K562 (cell line): Measurements from ENCODE around the gene PSD2. TPM values are rescaled to one million over a fixed set of nuclear protein-coding genes. Genes with fewer than 3 reads are reported as not detected.

Experiments used
- BMI1 ChIP-seq: fragments of 150-350 bp; IDR thresholded peaks from 2 replicates; pipeline ENCODE4 v1.6.1; 2014; ENCODE audit warnings: low read length
- CAMTA2 ChIP-seq: fragments of 250-450 bp; sonication (Bioruptor Pico); conservative IDR thresholded peaks from 2 replicates; pipeline ENCODE4 v1.5.1; 2022
- CREB1 ChIP-seq, 2 experiments: sonication (generic) in 1 of 2; formaldehyde crosslinking in 1 of 2; IDR thresholded peaks; 2 replicates each; pipeline versions ENCODE4 v1.6.1 to v1.8.0; 2012 to 2022; ENCODE audit warnings: inconsistent platforms in 1 of 2, mild to moderate bottlenecking in 1 of 2, missing genetic modification reagents in 1 of 2, moderate library complexity in 1 of 2
- DACH1 ChIP-seq: fragments of 450-650 bp; IDR thresholded peaks from 2 replicates; pipeline ENCODE4 v1.6.1; 2018; ENCODE audit not compliant: partially characterized antibody
- DPF2 ChIP-seq: fragments of 450-650 bp; IDR thresholded peaks from 2 replicates; pipeline ENCODE4 v1.6.1; 2016
- EHMT2 ChIP-seq: fragments of 450-650 bp; IDR thresholded peaks from 2 replicates; pipeline ENCODE4 v1.6.1; 2018; ENCODE audit warnings: antibody characterized with exemption
- HEY1 ChIP-seq: fragments of 250-450 bp; sonication (Bioruptor Pico); IDR thresholded peaks from 2 replicates; pipeline ENCODE4 v1.5.0; 2020; ENCODE audit warnings: mild to moderate bottlenecking, moderate library complexity, borderline replicate concordance
- ILF3 ChIP-seq: fragments of 450-650 bp; IDR thresholded peaks from 2 replicates; pipeline ENCODE4 v1.6.1; 2018; ENCODE audit warnings: antibody characterized with exemption, mild to moderate bottlenecking, moderate library complexity, borderline replicate concordance
- KAT7 ChIP-seq: sonication (generic); formaldehyde crosslinking; IDR thresholded peaks from 2 replicates; pipeline ENCODE4 v1.8.0; 2022; ENCODE audit warnings: missing genetic modification reagents, mild to moderate bottlenecking, borderline replicate concordance
- KHSRP ChIP-seq: fragments of 450-650 bp; IDR thresholded peaks from 2 replicates; pipeline ENCODE4 v1.6.1; 2017
- KLF6 ChIP-seq: fragments of 250-450 bp; sonication (Bioruptor Pico); IDR thresholded peaks from 2 replicates; pipeline ENCODE4 v1.4.0; 2020; ENCODE audit warnings: mild to moderate bottlenecking, moderate library complexity, borderline replicate concordance
- MAFG ChIP-seq: fragments of 450-650 bp; conservative IDR thresholded peaks from 2 replicates; pipeline ENCODE4 v1.6.1; 2016; ENCODE audit warnings: missing genetic modification characterization, missing compliant biosample characterization
- NFRKB ChIP-seq: fragments of 450-650 bp; IDR thresholded peaks from 2 replicates; pipeline ENCODE4 v1.6.1; 2016; ENCODE audit warnings: low read depth
- PCBP1 ChIP-seq: fragments of 200-400 bp; formaldehyde crosslinking; IDR thresholded peaks from 2 replicates; pipeline ENCODE4 v1.6.1; 2018; ENCODE audit warnings: mild to moderate bottlenecking, low read depth, low read length; ENCODE audit not compliant: poor library complexity, severe bottlenecking
- RNF2 ChIP-seq: sonication (generic); IDR thresholded peaks from 2 replicates; pipeline ENCODE4 v1.6.1; 2016
- SMARCA4 ChIP-seq: fragments of 450-650 bp; IDR thresholded peaks from 2 replicates; pipeline ENCODE4 v1.6.1; 2016
- STAG1 ChIP-seq: sonication (generic); formaldehyde crosslinking; IDR thresholded peaks from 2 replicates; pipeline ENCODE4 v1.5.0; 2020; ENCODE audit warnings: missing genetic modification reagents, borderline replicate concordance
- TARDBP ChIP-seq: fragments of 450-650 bp; IDR thresholded peaks from 2 replicates; pipeline ENCODE4 v1.6.1; 2016
- XRCC3 ChIP-seq: fragments of 450-650 bp; IDR thresholded peaks from 2 replicates; pipeline ENCODE4 v1.6.1; 2017; ENCODE audit warnings: mild to moderate bottlenecking, moderate library complexity
- ZBTB1 ChIP-seq: sonication (generic); formaldehyde crosslinking; IDR thresholded peaks from 2 replicates; pipeline ENCODE4 v1.8.1; 2023; ENCODE audit warnings: missing genetic modification reagents, low read depth, mild to moderate bottlenecking, borderline replicate concordance
- ZC3H11A ChIP-seq: IDR thresholded peaks from 2 replicates; pipeline ENCODE4 v1.6.1; 2012; ENCODE audit warnings: low read depth, low read length, improper control_type of control experiment
- ZNF23 ChIP-seq: fragments of 250-450 bp; sonication (Bioruptor Pico); IDR thresholded peaks from 2 replicates; pipeline ENCODE4 v1.4.0; 2020; ENCODE audit warnings: mild to moderate bottlenecking
- ZNF324 ChIP-seq: fragments of 250-450 bp; sonication (Bioruptor Pico); IDR thresholded peaks from 2 replicates; pipeline ENCODE4 v1.4.0; 2020; ENCODE audit warnings: mild to moderate bottlenecking
- ZNF778 ChIP-seq: fragments of 450-650 bp; formaldehyde crosslinking; IDR thresholded peaks from 2 replicates; pipeline ENCODE4 v1.4.0; 2020; ENCODE audit warnings: mild to moderate bottlenecking, moderate library complexity
- polyA plus RNA-seq, 8 experiments: library from polyadenylated mRNA; depleted of rRNA in 4 of 8; stranded (reverse) in 5 of 8; unstranded in 3 of 8; fragments of >200 nt; fragmentation: Nextera tagmentation in 2 of 8; fragmentation: Illumina TruSeq in 1 of 8; extraction: Ambion mirVana in 2 of 8; extraction: Trizol in 1 of 8; gene quantifications; 2 replicates each; pipeline versions ENCODE4 v1.2.1 to v1.2.3, GENCODE V29; 2011 to 2014; ENCODE audit warnings: inconsistent platforms in 1 of 8, missing spikeins in 1 of 8
- total RNA-seq, 7 experiments: library from RNA; depleted of rRNA in 6 of 7; stranded (reverse); fragments of >200 nt in 6 of 7; fragmentation: Illumina TruSeq in 2 of 7; extraction: Trizol in 2 of 7; gene quantifications; 2 replicates each; pipeline versions ENCODE4 v1.2.1 to v1.2.3, GENCODE V29; 2011 to 2021; ENCODE audit warnings: low replicate concordance in 1 of 7
- TF ChIP-seq, protein P1 (sequence below): fragments of 450-650 bp; formaldehyde crosslinking; IDR thresholded peaks from 2 replicates; pipeline ENCODE4 v1.4.0; 2022; ENCODE audit warnings: missing genetic modification characterization
- TF ChIP-seq, protein P2 (sequence below): IDR thresholded peaks from 2 replicates; pipeline ENCODE4 v1.6.1; 2016; ENCODE audit warnings: missing genetic modification characterization, missing compliant biosample characterization
- TF ChIP-seq, protein P3 (sequence below): IDR thresholded peaks from 3 replicates; pipeline ENCODE4 v1.6.1; 2011; ENCODE audit warnings: borderline replicate concordance, mild to moderate bottlenecking, moderate library complexity; ENCODE audit not compliant: insufficient read length; ENCODE audit errors: extremely low read depth

Gene PSD2
- total and polyA plus RNA-seq, 9 of the 15 experiments (the other 6 are each of a cell fraction or from before 2014, with no cell fraction given): 0.01 to 0.09 (median 0.04) TPM; not detected in 4

DNA sequence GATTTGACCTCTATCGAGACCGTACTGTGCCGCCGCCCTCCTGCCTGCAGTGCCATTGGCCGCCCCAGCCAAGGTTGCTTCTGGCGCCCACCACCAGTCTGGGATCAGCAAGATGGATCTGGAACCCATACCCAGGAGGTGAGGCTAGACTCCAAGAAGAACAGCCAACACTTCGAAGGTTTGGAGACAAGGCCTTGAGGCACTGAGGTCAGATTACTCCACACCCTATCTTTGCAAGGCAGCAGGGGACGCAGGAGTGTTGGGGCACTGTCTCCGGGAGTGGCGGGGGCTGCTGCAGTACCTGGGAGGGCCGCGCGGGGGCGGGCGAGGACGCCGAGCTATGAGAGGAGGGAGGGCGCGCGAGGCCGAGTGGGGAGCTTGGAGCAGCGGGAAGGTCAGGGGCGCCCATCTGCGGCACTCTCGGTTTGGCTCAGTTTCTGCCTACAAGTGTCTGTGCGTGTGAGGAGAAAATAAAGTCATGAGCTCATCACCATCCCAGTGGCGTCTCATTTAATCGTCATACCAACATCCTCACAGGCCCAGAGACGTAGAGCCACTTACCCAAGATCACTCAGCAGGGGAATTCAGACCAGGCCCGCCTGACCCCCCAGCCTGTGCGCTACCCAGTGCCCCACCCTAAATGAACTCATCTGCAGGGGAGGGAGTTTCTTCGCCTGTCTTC, 20.5 kb upstream of the PSD2 start (continued):
- TF ChIP-seq, protein P1, sequence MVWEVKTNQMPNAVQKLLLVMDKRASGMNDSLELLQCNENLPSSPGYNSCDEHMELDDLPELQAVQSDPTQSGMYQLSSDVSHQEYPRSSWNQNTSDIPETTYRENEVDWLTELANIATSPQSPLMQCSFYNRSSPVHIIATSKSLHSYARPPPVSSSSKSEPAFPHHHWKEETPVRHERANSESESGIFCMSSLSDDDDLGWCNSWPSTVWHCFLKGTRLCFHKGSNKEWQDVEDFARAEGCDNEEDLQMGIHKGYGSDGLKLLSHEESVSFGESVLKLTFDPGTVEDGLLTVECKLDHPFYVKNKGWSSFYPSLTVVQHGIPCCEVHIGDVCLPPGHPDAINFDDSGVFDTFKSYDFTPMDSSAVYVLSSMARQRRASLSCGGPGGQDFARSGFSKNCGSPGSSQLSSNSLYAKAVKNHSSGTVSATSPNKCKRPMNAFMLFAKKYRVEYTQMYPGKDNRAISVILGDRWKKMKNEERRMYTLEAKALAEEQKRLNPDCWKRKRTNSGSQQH: no peak
- TF ChIP-seq, protein P2, sequence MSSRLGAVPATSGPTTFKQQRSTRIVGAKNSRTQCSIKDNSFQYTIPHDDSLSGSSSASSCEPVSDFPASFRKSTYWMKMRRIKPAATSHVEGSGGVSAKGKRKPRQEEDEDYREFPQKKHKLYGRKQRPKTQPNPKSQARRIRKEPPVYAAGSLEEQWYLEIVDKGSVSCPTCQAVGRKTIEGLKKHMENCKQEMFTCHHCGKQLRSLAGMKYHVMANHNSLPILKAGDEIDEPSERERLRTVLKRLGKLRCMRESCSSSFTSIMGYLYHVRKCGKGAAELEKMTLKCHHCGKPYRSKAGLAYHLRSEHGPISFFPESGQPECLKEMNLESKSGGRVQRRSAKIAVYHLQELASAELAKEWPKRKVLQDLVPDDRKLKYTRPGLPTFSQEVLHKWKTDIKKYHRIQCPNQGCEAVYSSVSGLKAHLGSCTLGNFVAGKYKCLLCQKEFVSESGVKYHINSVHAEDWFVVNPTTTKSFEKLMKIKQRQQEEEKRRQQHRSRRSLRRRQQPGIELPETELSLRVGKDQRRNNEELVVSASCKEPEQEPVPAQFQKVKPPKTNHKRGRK (tag): no peak
- TF ChIP-seq XRCC3 (no peak), KHSRP (no peak), MAFG (tag) (no peak), RNF2 (no peak), ZNF324 (no peak), ZNF778 (no peak), CAMTA2 (CRISPR knock-in tag) (no peak), EHMT2 (no peak), STAG1 (CRISPR knock-in tag) (peak; percentile 65; the same call in 1 of the 2 replicates), NFRKB (no peak), KAT7 (CRISPR knock-in tag) (no peak), CREB1 (IDR thresholded peaks at IDR 0.05) (no peak), CREB1 (CRISPR knock-in tag; IDR thresholded peaks at IDR 0.05) (0 out of 2 replicates have a peak, but pooled peaks have one; percentile 33), ZBTB1 (CRISPR knock-in tag) (no peak), HEY1 (CRISPR knock-in tag) (no peak), ZC3H11A (no peak), PCBP1 (no peak), ZNF23 (CRISPR knock-in tag) (no peak), DACH1 (no peak), SMARCA4 (peak; percentile 63), ILF3 (no peak), TARDBP (no peak), KLF6 (CRISPR knock-in tag) (no peak), BMI1 (no peak), DPF2 (peak; percentile 77)
- TF ChIP-seq, protein P3, sequence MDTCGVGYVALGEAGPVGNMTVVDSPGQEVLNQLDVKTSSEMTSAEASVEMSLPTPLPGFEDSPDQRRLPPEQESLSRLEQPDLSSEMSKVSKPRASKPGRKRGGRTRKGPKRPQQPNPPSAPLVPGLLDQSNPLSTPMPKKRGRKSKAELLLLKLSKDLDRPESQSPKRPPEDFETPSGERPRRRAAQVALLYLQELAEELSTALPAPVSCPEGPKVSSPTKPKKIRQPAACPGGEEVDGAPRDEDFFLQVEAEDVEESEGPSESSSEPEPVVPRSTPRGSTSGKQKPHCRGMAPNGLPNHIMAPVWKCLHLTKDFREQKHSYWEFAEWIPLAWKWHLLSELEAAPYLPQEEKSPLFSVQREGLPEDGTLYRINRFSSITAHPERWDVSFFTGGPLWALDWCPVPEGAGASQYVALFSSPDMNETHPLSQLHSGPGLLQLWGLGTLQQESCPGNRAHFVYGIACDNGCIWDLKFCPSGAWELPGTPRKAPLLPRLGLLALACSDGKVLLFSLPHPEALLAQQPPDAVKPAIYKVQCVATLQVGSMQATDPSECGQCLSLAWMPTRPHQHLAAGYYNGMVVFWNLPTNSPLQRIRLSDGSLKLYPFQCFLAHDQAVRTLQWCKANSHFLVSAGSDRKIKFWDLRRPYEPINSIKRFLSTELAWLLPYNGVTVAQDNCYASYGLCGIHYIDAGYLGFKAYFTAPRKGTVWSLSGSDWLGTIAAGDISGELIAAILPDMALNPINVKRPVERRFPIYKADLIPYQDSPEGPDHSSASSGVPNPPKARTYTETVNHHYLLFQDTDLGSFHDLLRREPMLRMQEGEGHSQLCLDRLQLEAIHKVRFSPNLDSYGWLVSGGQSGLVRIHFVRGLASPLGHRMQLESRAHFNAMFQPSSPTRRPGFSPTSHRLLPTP: no peak
